Measurements from ENCODE around the gene SLC26A1.

Gene SLC26A1

GRCh38 chr4:1027915-1028238 is 34.7 kb upstream of the SLC26A1 start:
- peaks cover 8 to 28% of the 10 kb centered on the region in 2 donors for H3K27me3 ChIP-seq (ENCODE audit: control insufficient read depth in 1 of 2, insufficient read depth in 2 of 2, low read length in 2 of 2)

GRCh38 chr4:1027219-1027914 is 34.2 kb upstream of the SLC26A1 start:
- H3K27me3 ChIP-seq (ENCODE audit: control insufficient read depth in 1 of 2, insufficient read depth in 2 of 2, low read length in 2 of 2), result peaks cover 8 to 27% of the 10 kb centered on the region in 2 donors
- peaks cover 3 to 12% of the 10 kb centered on the region in 2 donors for H3K36me3 ChIP-seq (ENCODE audit: control insufficient read depth in 1 of 2, insufficient read depth in 2 of 2, low read length in 2 of 2)
- no peak overlapping the region for H3K9ac ChIP-seq (ENCODE audit: low read depth in 1 of 2, low read length in 2 of 2)

More at GRCh38 chr4:1027915-1028238, 34.7 kb upstream of the SLC26A1 start:
- Histone ChIP-seq H3K9me3 (ENCODE audit: control insufficient read depth in 1 of 2, low read length in 2 of 2) (no peaks in the 10 kb centered on the region), H3K4me1 (ENCODE audit: control insufficient read depth in 1 of 2, insufficient read depth in 2 of 2, low read length in 2 of 2) (peaks cover 5 to 13% of the 10 kb centered on the region in 2 donors), H3K27ac (ENCODE audit: low read depth, low read length) (no peak overlapping the region), H3K4me3 (ENCODE audit: low read depth in 1 of 2, low read length in 2 of 2) (no peak overlapping the region), H3K9ac (ENCODE audit: low read depth in 1 of 2, low read length in 2 of 2) (no peak overlapping the region), H3K36me3 (ENCODE audit: control insufficient read depth in 1 of 2, insufficient read depth in 2 of 2, low read length in 2 of 2) (peaks cover 3 to 12% of the 10 kb centered on the region in 2 donors)

GRCh38 chr4:1026115-1026514 is 32.9 kb upstream of the SLC26A1 start:
- no peak overlapping the region for H3K9ac ChIP-seq (ENCODE audit: low read depth in 1 of 2, low read length in 2 of 2)
- no peaks in the 10 kb centered on the region for H3K9me3 ChIP-seq (ENCODE audit: control insufficient read depth in 1 of 2, low read length in 2 of 2)
- H3K4me1 ChIP-seq (ENCODE audit: control insufficient read depth in 1 of 2, insufficient read depth in 2 of 2, low read length in 2 of 2), result peaks cover 5 to 20% of the 10 kb centered on the region in 2 donors
- H3K27me3 ChIP-seq (ENCODE audit: control insufficient read depth in 1 of 2, insufficient read depth in 2 of 2, low read length in 2 of 2), result peaks cover 8 to 27% of the 10 kb centered on the region in 2 donors
- peak overlapping the region in 1 of 2 donors; percentile 38 for H3K4me3 ChIP-seq (ENCODE audit: low read depth in 1 of 2, low read length in 2 of 2)
- no peak overlapping the region for H3K27ac ChIP-seq (ENCODE audit: low read depth, low read length)
- H3K36me3 ChIP-seq (ENCODE audit: control insufficient read depth in 1 of 2, insufficient read depth in 2 of 2, low read length in 2 of 2), result peaks cover 3 to 12% of the 10 kb centered on the region in 2 donors

More at GRCh38 chr4:1027219-1027914, 34.2 kb upstream of the SLC26A1 start:
- Histone ChIP-seq H3K4me3 (ENCODE audit: low read depth in 1 of 2, low read length in 2 of 2) (no peak overlapping the region), H3K27ac (ENCODE audit: low read depth, low read length) (no peak overlapping the region), H3K4me1 (ENCODE audit: control insufficient read depth in 1 of 2, insufficient read depth in 2 of 2, low read length in 2 of 2) (peaks cover 5 to 16% of the 10 kb centered on the region in 2 donors), H3K9me3 (ENCODE audit: control insufficient read depth in 1 of 2, low read length in 2 of 2) (no peaks in the 10 kb centered on the region)

GRCh38 chr4:1024882-1025545 is 31.8 kb upstream of the SLC26A1 start:
- Histone ChIP-seq H3K27ac (ENCODE audit: low read depth, low read length) (no peak overlapping the region), H3K4me3 (ENCODE audit: low read depth in 1 of 2, low read length in 2 of 2) (no peak overlapping the region), H3K36me3 (ENCODE audit: control insufficient read depth in 1 of 2, insufficient read depth in 2 of 2, low read length in 2 of 2) (peaks cover 3 to 12% of the 10 kb centered on the region in 2 donors), H3K9ac (ENCODE audit: low read depth in 1 of 2, low read length in 2 of 2) (no peak overlapping the region), H3K4me1 (ENCODE audit: control insufficient read depth in 1 of 2, insufficient read depth in 2 of 2, low read length in 2 of 2) (peaks cover 5 to 20% of the 10 kb centered on the region in 2 donors), H3K9me3 (ENCODE audit: control insufficient read depth in 1 of 2, low read length in 2 of 2) (no peaks in the 10 kb centered on the region), H3K27me3 (ENCODE audit: control insufficient read depth in 1 of 2, insufficient read depth in 2 of 2, low read length in 2 of 2) (peaks cover 8 to 22% of the 10 kb centered on the region in 2 donors)

GRCh38 chr4:1023895-1024740 is 30.9 kb upstream of the SLC26A1 start:
- H3K4me3 ChIP-seq (ENCODE audit: low read depth in 1 of 2, low read length in 2 of 2), result no peak overlapping the region
- H3K4me1 ChIP-seq (ENCODE audit: control insufficient read depth in 1 of 2, insufficient read depth in 2 of 2, low read length in 2 of 2), result peaks cover 5 to 20% of the 10 kb centered on the region in 2 donors
- H3K27me3 ChIP-seq (ENCODE audit: control insufficient read depth in 1 of 2, insufficient read depth in 2 of 2, low read length in 2 of 2), result peaks cover 5 to 15% of the 10 kb centered on the region in 2 donors
- no peak overlapping the region for H3K27ac ChIP-seq (ENCODE audit: low read depth, low read length)
- no peaks in the 10 kb centered on the region for H3K9me3 ChIP-seq (ENCODE audit: control insufficient read depth in 1 of 2, low read length in 2 of 2)
- no peak overlapping the region for H3K9ac ChIP-seq (ENCODE audit: low read depth in 1 of 2, low read length in 2 of 2)
- peaks cover 3 to 12% of the 10 kb centered on the region in 2 donors for H3K36me3 ChIP-seq (ENCODE audit: control insufficient read depth in 1 of 2, insufficient read depth in 2 of 2, low read length in 2 of 2)

- Histone ChIP-seq H3K27me3 (ENCODE audit: control insufficient read depth in 1 of 2, insufficient read depth in 2 of 2, low read length in 2 of 2) (peaks cover 0 to 7% of the 10 kb centered on the region in 2 donors), H3K4me1 (ENCODE audit: control insufficient read depth in 1 of 2, insufficient read depth in 2 of 2, low read length in 2 of 2) (peaks cover 5 to 20% of the 10 kb centered on the region in 2 donors), H3K9ac (ENCODE audit: low read depth in 1 of 2, low read length in 2 of 2) (no peak overlapping the region), H3K9me3 (ENCODE audit: control insufficient read depth in 1 of 2, low read length in 2 of 2) (no peaks in the 10 kb centered on the region), H3K36me3 (ENCODE audit: control insufficient read depth in 1 of 2, insufficient read depth in 2 of 2, low read length in 2 of 2) (peaks cover 3 to 12% of the 10 kb centered on the region in 2 donors), H3K27ac (ENCODE audit: low read depth, low read length) (no peak overlapping the region), H3K4me3 (ENCODE audit: low read depth in 1 of 2, low read length in 2 of 2) (no peak overlapping the region)
These were observed 30.0 kb upstream of the SLC26A1 start for GRCh38 chr4:1023075-1023640.

- H3K4me3 ChIP-seq (ENCODE audit: low read depth in 1 of 2, low read length in 2 of 2), result no peak overlapping the region
- H3K27me3 ChIP-seq (ENCODE audit: control insufficient read depth in 1 of 2, insufficient read depth in 2 of 2, low read length in 2 of 2), result peaks cover 0 to 3% of the 10 kb centered on the region in 2 donors
- no peaks in the 10 kb centered on the region for H3K9me3 ChIP-seq (ENCODE audit: control insufficient read depth in 1 of 2, low read length in 2 of 2)
- H3K36me3 ChIP-seq (ENCODE audit: control insufficient read depth in 1 of 2, insufficient read depth in 2 of 2, low read length in 2 of 2), result peaks cover 3 to 12% of the 10 kb centered on the region in 2 donors
- no peak overlapping the region for H3K27ac ChIP-seq (ENCODE audit: low read depth, low read length)
- H3K9ac ChIP-seq (ENCODE audit: low read depth in 1 of 2, low read length in 2 of 2), result no peak overlapping the region
- H3K4me1 ChIP-seq (ENCODE audit: control insufficient read depth in 1 of 2, insufficient read depth in 2 of 2, low read length in 2 of 2), result peaks cover 5 to 20% of the 10 kb centered on the region in 2 donors
These were observed 29.5 kb upstream of the SLC26A1 start for GRCh38 chr4:1022739-1023066.

- peaks cover 5 to 20% of the 10 kb centered on the region in 2 donors for H3K4me1 ChIP-seq (ENCODE audit: control insufficient read depth in 1 of 2, insufficient read depth in 2 of 2, low read length in 2 of 2)
These were observed 29.0 kb upstream of the SLC26A1 start for GRCh38 chr4:1022051-1022738.

GRCh38 chr4:1021386-1022050 is 28.3 kb upstream of the SLC26A1 start:
- H3K4me1 ChIP-seq (ENCODE audit: control insufficient read depth in 1 of 2, insufficient read depth in 2 of 2, low read length in 2 of 2), result peaks cover 5 to 20% of the 10 kb centered on the region in 2 donors

More at GRCh38 chr4:1022051-1022738, 29.0 kb upstream of the SLC26A1 start:
- H3K9ac ChIP-seq (ENCODE audit: low read depth in 1 of 2, low read length in 2 of 2), result no peak overlapping the region
- H3K4me3 ChIP-seq (ENCODE audit: low read depth in 1 of 2, low read length in 2 of 2), result peak overlapping the region in 1 of 2 donors; percentile 16
- no peaks in the 10 kb centered on the region for H3K27me3 ChIP-seq (ENCODE audit: control insufficient read depth in 1 of 2, insufficient read depth in 2 of 2, low read length in 2 of 2)
- peaks cover 3 to 12% of the 10 kb centered on the region in 2 donors for H3K36me3 ChIP-seq (ENCODE audit: control insufficient read depth in 1 of 2, insufficient read depth in 2 of 2, low read length in 2 of 2)
- H3K27ac ChIP-seq (ENCODE audit: low read depth, low read length), result no peak overlapping the region
- no peaks in the 10 kb centered on the region for H3K9me3 ChIP-seq (ENCODE audit: control insufficient read depth in 1 of 2, low read length in 2 of 2)

More at GRCh38 chr4:1021386-1022050, 28.3 kb upstream of the SLC26A1 start:
- Histone ChIP-seq H3K27ac (ENCODE audit: low read depth, low read length) (no peak overlapping the region), H3K9me3 (ENCODE audit: control insufficient read depth in 1 of 2, low read length in 2 of 2) (no peaks in the 10 kb centered on the region), H3K9ac (ENCODE audit: low read depth in 1 of 2, low read length in 2 of 2) (no peak overlapping the region), H3K36me3 (ENCODE audit: control insufficient read depth in 1 of 2, insufficient read depth in 2 of 2, low read length in 2 of 2) (peaks cover 3 to 12% of the 10 kb centered on the region in 2 donors), H3K27me3 (ENCODE audit: control insufficient read depth in 1 of 2, insufficient read depth in 2 of 2, low read length in 2 of 2) (no peaks in the 10 kb centered on the region), H3K4me3 (ENCODE audit: low read depth in 1 of 2, low read length in 2 of 2) (no peak overlapping the region)

All from duodenal mucosa (tissue), 2 donors.